ENCODE data around the gene OSBPL10.

- TF ChIP-seq CTCF (IDR thresholded peaks at IDR 0.05; ENCODE audit: poor library complexity, severe bottlenecking), result no peak
- TF ChIP-seq EP300 (conservative IDR thresholded peaks at IDR 0.05; ENCODE audit: poor library complexity, severe bottlenecking), result no peak
- no peak for TF ChIP-seq POLR2AphosphoS5 (IDR thresholded peaks at IDR 0.05)
Observed at GRCh38 chr3:31690771-31691170, 290.3 kb downstream of the OSBPL10 start.

Measured in neural cell (in vitro differentiated cells).